ENCODE data around the gene GTF3C2.

GTF3C2 gene

GRCh38 chr2:27280826-27281225 lies 75.7 kb downstream of the GTF3C2 start:
- no peak for TF ChIP-seq CTCF (IDR thresholded peaks at IDR 0.05; ENCODE audit: low read depth, low read length)
- H3K4me3 ChIP-seq (ENCODE audit: low read depth, low read length): no peak overlapping the region

GRCh38 chr2:27278010-27278409 lies 78.6 kb downstream of the GTF3C2 start:
- no peak overlapping the region for H3K4me3 ChIP-seq (ENCODE audit: low read depth, low read length)
- TF ChIP-seq CTCF (IDR thresholded peaks at IDR 0.05; ENCODE audit: low read depth, low read length): no peak
